Central memory CD8-positive, alpha-beta T cell (primary cell): ENCODE data around the gene RIPK1.
"Not testable (repeated sequence)": the region's sequence is repeated elsewhere in the genome, so short reads cannot be mapped to it uniquely, and the experiment has no call there.

Source experiments
- ATAC-seq: fragments of 150-1000 bp; cut with Tn5 transposase; replicated peaks from 2 replicates; pipeline ENCODE4 v1.10.0; 2022; ENCODE audit warnings: mild to moderate bottlenecking, moderate FRiP score, moderate number of reproducible peaks; ENCODE audit not compliant: poor library complexity, severe bottlenecking; ENCODE audit errors: extremely low read depth
- DNase-seq, 2 donors: peaks; one replicate each; pipeline ENCODE4 v3.0.0; 2021; ENCODE audit warnings: low spot score in 2 of 2
- H3K27ac Mint-ChIP-seq: one replicate; pipeline ENCODE4 v1.8.0; 2022; ENCODE audit warnings: low read depth, mild to moderate bottlenecking, moderate library complexity, mixed read lengths
- H3K27me3 Mint-ChIP-seq: one replicate; pipeline ENCODE4 v1.8.0; 2022; ENCODE audit warnings: mixed read lengths
- H3K36me3 Mint-ChIP-seq: one replicate; pipeline ENCODE4 v1.8.0; 2022; ENCODE audit warnings: mild to moderate bottlenecking, moderate library complexity, mixed read lengths; ENCODE audit not compliant: insufficient read depth
- H3K4me1 Mint-ChIP-seq: one replicate; pipeline ENCODE4 v1.8.0; 2022; ENCODE audit warnings: mixed read lengths
- H3K4me3 Mint-ChIP-seq: one replicate; pipeline ENCODE4 v1.8.0; 2022; ENCODE audit warnings: mild to moderate bottlenecking, moderate library complexity, mixed read lengths
- H3K9me3 Mint-ChIP-seq: one replicate; pipeline ENCODE4 v1.8.0; 2022; ENCODE audit warnings: mixed read lengths

Gene RIPK1

DNA sequence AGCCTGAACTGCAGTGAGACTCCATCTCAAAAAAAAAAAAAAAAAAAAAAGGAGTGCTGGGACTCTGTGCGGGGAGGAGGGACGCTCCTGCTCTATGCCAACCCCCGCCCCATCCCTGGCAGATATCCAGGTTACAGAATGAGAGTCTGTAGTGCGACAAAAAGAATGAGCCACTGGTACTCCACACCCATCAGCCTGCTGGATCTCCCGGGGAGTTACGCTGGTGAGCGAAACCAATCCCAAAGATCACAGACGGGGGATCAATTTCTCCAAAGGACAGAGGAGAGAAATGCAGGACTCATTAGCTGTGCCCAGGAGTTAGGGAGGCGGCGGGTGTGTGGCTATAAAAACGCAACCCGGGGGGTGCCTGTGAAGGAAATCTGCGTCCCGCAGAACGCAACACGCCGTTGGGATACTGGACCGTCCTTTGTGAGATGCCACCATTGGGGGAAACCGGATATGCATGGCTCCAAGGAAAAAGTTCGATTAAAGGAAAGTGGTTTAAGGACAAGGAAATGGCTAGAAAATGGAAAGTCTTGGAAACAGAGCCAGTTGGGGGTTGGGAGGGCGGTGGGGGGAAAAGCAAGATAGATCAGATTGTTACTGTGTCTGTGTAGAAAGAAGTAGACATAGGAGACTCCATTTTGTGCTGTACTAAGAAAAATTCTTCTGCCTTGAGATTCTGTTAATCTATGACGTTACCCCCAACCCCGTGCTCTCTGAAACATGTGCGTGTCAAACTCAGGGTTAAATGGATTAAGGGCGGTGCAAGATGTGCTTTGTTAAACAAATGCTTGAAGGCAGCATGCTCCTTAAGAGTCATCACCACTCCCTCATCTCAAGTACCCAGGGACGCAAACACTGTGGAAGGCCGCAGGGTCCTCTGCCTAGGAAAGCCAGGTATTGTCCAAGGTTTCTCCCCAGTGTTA is 13.8 kb upstream of the RIPK1 start:
- H3K27ac Mint-ChIP-seq, ATAC-seq, H3K9me3 Mint-ChIP-seq, H3K36me3 Mint-ChIP-seq, H3K27me3 Mint-ChIP-seq, DNase-seq: not testable (repeated sequence)
- peak overlapping the region; percentile 63 for H3K4me3 Mint-ChIP-seq
- peaks cover 19% of the 10 kb centered on the region for H3K4me1 Mint-ChIP-seq

DNA sequence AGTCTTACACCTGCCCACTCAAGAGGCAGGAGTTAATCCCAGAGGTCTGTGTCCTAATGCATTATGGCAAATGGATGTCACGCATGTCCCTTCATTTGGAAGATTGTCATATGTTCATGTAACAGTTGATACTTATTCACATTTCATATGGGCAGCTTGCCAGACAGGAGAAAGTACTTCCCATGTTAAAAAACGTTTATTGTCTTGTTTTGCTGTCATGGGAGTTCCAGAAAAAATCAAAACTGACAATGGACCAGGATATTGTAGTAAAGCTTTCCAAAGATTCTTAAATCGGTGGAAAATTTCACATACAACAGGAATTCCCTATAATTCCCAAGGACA is 13.2 kb upstream of the RIPK1 start:
- DNase-seq, H3K27me3 Mint-ChIP-seq, H3K36me3 Mint-ChIP-seq, H3K9me3 Mint-ChIP-seq, H3K4me3 Mint-ChIP-seq, ATAC-seq, H3K27ac Mint-ChIP-seq: not testable (repeated sequence)
- peaks cover 19% of the 10 kb centered on the region for H3K4me1 Mint-ChIP-seq

DNA sequence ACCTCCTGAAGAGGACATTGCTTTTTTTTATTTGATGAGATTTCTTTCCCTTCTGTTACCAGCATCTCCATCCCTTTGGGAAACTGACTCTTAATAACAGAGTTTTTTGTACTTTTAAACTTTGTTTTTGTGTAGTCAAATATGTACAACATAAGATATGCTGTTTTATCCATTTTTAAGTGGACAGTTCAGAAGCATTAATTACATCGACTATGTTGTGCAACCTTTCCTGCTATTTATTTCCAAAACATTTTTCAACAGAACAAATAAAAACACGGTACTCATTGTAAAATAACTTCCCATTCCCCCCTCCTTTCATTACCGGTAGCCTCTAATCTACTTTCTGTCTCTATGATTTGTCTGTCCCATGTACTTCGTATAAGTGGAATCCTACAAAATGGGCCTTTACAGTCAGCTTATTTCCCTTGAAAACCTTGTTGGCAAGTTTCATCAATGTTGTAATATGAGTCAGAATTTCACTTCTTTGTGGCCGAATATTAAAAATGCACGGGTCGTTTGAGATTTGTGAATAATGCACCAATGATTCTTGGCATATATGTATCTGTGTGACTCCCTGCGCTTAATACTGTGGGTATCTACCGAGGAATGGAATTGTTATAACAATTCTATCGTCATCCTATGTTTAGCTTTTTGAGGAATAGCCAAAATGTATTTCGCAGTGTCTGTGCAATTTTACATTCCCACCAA is 11.1 kb upstream of the RIPK1 start:
- H3K4me1 Mint-ChIP-seq: peaks cover 19% of the 10 kb centered on the region
- no peak overlapping the region for H3K4me3 Mint-ChIP-seq
- DNase-seq: no peak

DNA sequence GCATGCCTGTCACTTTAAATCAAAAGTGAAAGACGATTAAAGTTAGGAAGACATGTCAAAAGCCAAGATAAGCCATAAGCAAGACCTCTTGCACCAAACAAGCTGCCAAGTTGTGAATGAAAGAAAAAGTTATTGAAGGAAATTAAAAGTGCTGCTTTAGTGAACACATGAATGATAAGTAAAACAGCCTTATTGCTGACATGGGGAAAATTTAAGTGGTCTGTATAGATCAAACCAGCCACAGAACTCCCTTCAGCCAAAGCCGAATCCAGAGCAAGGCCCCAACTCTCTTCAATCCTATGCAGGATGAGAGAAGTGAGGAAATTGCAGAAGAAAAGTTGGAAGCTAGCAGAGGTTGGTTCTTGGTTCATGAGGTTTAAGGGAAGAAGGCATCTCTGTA is 9.3 kb upstream of the RIPK1 start:
- DNase-seq (no peak), ATAC-seq (no peak)
- no peak overlapping the region for H3K4me3 Mint-ChIP-seq
- H3K9me3 Mint-ChIP-seq: no peaks in the 10 kb centered on the region
- H3K27me3 Mint-ChIP-seq: no peaks in the 10 kb centered on the region
- H3K27ac Mint-ChIP-seq: no peak overlapping the region
- peaks cover 7% of the 10 kb centered on the region for H3K4me1 Mint-ChIP-seq
- H3K36me3 Mint-ChIP-seq: peaks cover 6% of the 10 kb centered on the region

More for the DNA sequence above, 11.1 kb upstream of the RIPK1 start:
- Mint-ChIP-seq H3K27ac (no peak overlapping the region), H3K9me3 (no peaks in the 10 kb centered on the region), H3K27me3 (no peaks in the 10 kb centered on the region), H3K36me3 (peaks cover 6% of the 10 kb centered on the region)
- ATAC-seq: no peak

DNA sequence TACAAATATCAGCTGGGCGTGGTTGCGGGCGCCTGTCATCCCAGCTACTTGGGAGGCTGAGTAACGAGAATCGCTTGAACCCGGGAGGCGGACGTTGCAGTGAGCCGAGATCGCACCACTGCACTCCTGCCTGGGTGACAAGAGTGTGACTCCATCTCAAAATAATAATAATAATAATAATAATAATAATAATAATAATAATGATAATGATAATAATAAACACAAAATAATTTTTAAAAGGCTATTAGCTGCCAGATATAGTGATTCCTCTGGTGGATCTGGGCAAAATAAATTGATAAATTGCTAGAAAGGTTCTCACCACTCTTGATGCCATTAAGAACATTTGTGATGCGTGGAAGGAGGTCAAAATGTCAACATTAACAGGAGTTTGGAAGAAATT is 8.2 kb upstream of the RIPK1 start:
- H3K27ac Mint-ChIP-seq, H3K27me3 Mint-ChIP-seq, H3K4me3 Mint-ChIP-seq, H3K36me3 Mint-ChIP-seq, ATAC-seq, H3K9me3 Mint-ChIP-seq, DNase-seq: not testable (repeated sequence)
- peaks cover 16% of the 10 kb centered on the region for H3K4me1 Mint-ChIP-seq

DNA sequence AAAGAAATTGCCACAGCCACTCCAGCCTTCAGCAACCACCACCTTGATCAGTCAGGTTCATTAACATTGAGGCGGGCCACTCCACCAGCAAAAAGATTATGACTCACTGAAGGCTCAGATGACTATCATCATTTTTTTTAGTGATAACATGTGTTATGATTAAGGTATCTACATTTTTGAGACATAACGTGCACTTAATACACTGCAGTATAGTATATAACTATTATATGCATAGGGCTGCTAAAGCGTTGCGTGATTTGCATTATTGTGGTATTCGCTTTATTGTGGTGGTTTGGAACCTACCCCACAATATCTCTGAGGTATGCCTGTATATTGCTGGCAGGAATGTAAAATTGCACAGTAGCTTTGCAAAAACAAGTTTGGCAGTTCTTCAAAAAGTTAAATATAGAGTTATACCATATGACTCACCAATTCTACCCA is 6.8 kb upstream of the RIPK1 start:
- ATAC-seq (no peak), DNase-seq (no peak)
- peaks cover 7% of the 10 kb centered on the region for H3K36me3 Mint-ChIP-seq
- H3K4me3 Mint-ChIP-seq: no peak overlapping the region
- no peaks in the 10 kb centered on the region for H3K27me3 Mint-ChIP-seq
- no peak overlapping the region for H3K27ac Mint-ChIP-seq
- H3K9me3 Mint-ChIP-seq: no peaks in the 10 kb centered on the region
- H3K4me1 Mint-ChIP-seq: peaks cover 17% of the 10 kb centered on the region

DNA sequence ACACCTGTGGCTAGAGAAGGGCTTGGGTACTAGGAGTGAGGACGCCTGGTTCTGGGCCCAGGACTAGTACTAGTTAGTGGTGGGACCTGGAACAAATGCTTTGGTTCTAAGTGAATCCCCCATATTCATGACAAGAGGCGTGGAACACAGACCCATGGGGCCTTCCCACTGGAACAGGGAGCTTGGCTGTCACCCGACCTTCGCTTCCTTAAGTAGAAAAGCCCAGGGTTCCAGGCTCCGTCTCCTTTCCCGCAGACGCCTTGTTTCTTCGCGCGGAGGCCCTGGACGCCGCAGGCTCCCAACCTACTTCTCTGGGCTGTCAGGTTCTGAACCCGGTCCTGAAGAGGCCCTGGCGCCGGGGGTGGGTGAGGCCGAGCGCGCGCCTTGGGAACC is 5.0 kb upstream of the RIPK1 start:
- H3K4me3 Mint-ChIP-seq: peak overlapping the region; percentile 92
- peaks cover 15% of the 10 kb centered on the region for H3K36me3 Mint-ChIP-seq
- H3K27ac Mint-ChIP-seq: peak overlapping the region; percentile 88
- peaks cover 23% of the 10 kb centered on the region for H3K4me1 Mint-ChIP-seq
- not testable (repeated sequence) for ATAC-seq, H3K27me3 Mint-ChIP-seq, H3K9me3 Mint-ChIP-seq, DNase-seq

DNA sequence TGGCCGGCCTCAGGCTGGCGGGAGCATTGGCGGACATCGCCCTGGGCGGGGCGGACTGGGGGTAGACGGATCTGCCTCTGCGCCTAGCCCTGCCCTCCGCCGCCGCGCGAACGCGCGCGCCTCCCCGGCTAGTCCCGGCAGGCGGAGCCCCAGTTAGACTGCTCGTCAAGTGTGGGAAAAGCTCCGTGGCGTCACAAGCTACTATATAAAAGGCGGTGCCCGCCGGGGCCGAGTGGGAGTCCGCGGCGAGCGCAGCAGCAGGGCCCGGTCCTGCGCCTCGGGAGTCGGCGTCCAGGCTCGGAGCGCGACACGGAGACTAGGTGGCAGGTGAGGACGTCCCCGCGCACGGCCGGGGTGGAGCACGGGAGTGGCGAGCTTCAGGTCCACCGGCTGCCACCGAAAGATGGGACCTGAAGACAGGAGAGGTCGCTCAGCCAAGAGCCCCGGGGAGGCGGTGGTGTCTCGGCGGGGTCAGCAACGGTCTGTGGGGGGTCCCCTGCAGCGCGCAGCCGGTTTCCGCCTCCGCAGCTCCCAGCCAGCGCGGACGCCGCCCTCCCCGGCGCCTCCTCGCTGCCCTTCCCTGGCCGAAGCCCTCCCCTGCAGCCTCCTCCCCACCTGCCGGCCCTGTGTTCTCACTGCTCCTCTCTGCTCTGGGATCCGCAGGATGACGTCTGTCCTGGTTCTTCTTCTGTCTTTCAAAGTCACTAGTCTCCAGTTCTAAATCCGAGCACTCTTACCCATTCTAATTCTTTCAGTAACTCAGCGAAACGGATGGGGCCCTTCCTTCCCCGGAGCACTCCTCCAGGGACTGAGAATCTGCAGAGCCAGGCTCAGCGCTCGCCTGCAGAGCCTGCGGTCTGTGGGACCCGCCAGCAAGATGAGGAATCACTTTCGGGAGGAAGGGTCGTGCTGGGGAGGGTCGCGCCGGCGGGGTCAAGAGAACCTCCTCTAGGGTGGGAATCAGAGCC is 4.3 kb upstream of the RIPK1 start:
- Mint-ChIP-seq H3K27me3 (no peaks in the 10 kb centered on the region), H3K4me3 (peak overlapping the region; percentile 92), H3K36me3 (peaks cover 19% of the 10 kb centered on the region), H3K9me3 (no peaks in the 10 kb centered on the region), H3K4me1 (peaks cover 20% of the 10 kb centered on the region), H3K27ac (peak overlapping the region; percentile 88)
- peak; percentile 77 to 79 for DNase-seq
- peak; percentile 75 for ATAC-seq

DNA sequence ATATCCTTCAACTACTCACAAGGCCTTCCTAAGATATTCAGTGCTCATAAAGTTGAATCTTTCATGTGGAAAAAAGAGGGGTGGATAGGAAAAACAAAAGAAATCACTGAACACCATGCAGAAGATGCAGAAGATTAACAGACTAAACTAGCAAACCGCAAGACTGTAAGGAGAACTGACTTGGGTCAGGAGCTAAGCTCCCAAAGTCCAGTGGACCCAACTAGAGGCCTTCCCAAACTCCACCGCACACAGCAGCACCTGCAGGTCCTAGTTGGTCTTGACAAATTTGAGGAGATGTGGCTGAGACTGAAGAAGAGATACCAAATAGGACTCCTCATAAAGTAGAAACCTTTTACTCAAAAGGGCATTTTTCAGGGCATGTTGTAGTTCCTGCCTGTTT is 3.3 kb downstream of the RIPK1 start:
- H3K4me1 Mint-ChIP-seq: peaks cover 64% of the 10 kb centered on the region
- no peak for DNase-seq
- no peak overlapping the region for H3K4me3 Mint-ChIP-seq
- peak overlapping the region; percentile 20 for H3K27ac Mint-ChIP-seq
- peaks cover 30% of the 10 kb centered on the region for H3K36me3 Mint-ChIP-seq
- H3K9me3 Mint-ChIP-seq: no peaks in the 10 kb centered on the region
- ATAC-seq: no peak
- no peaks in the 10 kb centered on the region for H3K27me3 Mint-ChIP-seq

DNA sequence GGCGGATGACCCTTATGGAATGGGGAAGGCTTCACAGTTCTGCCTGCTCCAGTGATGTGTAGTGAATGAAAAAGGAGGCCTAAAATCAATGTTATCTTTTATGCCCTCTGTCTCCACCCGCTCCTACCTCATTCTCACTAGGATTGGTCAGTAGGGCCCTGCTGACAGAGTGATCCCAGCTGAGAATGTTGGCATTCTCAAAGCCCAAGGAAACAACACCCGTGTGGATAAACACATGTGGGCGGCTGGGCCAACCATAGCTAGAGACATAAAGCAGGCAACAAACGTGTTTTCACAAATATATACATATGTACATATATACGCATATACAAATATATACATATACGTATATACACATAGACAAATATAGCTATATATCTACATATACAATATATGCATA is 4.5 kb downstream of the RIPK1 start:
- Mint-ChIP-seq H3K4me3 (no peak overlapping the region), H3K4me1 (peaks cover 70% of the 10 kb centered on the region), H3K27me3 (no peaks in the 10 kb centered on the region), H3K27ac (no peak overlapping the region), H3K36me3 (peaks cover 35% of the 10 kb centered on the region), H3K9me3 (no peaks in the 10 kb centered on the region)
- no peak for ATAC-seq
- DNase-seq: no peak

DNA sequence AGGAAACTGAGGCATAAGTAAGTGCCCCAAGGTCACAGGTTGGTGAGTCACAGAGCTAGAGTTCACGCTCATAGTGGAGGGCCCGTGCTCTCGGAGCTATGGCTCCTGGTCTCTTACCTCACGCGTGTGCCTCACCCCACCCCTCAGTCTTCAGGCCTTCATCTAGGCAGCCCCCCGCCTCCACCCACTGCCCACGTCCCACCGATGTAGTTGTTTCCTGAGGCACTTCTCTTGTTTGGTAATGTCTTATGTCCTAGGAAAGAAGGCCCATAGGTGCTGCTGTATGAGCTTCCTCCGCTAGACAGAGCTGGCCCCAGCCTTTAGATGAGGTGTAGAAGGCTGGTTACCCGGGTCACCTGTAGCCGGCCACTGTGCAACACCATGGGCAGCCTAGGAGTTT is 5.1 kb downstream of the RIPK1 start:
- Mint-ChIP-seq H3K27ac (no peak overlapping the region), H3K36me3 (peaks cover 35% of the 10 kb centered on the region), H3K9me3 (no peaks in the 10 kb centered on the region), H3K27me3 (no peaks in the 10 kb centered on the region), H3K4me1 (peaks cover 76% of the 10 kb centered on the region), H3K4me3 (no peak overlapping the region)
- DNase-seq (no peak), ATAC-seq (no peak)

DNA sequence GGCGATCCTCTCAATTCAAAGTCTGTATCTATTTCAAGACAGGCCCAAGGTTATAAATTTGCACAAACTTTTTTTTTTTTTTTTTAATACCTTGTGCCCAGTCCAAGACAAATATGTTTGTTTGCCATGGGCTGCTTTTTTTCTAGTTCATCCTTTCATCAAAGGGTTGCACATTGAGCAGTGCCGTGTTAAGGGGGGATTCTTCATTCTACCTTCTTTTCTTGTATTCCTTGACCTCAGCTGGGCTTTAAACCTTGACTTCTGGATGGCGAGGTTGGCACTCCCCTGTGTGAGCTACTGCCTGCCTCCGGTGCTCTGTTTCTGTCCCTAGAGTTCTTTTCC is 7.4 kb downstream of the RIPK1 start:
- Mint-ChIP-seq H3K27ac (peak overlapping the region; percentile 89), H3K4me1 (peaks cover 78% of the 10 kb centered on the region), H3K27me3 (no peaks in the 10 kb centered on the region), H3K9me3 (no peaks in the 10 kb centered on the region), H3K4me3 (peak overlapping the region; percentile 61), H3K36me3 (peaks cover 44% of the 10 kb centered on the region)
- DNase-seq (no peak), ATAC-seq (no peak)
